GM13977 (cell line): ENCODE results near the gene OGFR.

Source experiments
- DNase-seq: peaks from one replicate; pipeline ENCODE4 v3.0.0; 2012; ENCODE audit warnings: low spot score
- in situ Hi-C: fragments of 300-500 bp; cut with MboI; formaldehyde crosslinking; loops from one replicate; pipeline ENCODE4 v1.12.0; 2022; ENCODE audit warnings: low sequenced_read_pairs, low pct_unique_long_range_greater_than_20kb, mixed read lengths, inconsistent platforms; ENCODE audit not compliant: unreplicated experiment
- TF ChIP-seq, protein P1 (sequence below): IDR thresholded peaks from 2 replicates; pipeline ENCODE4 v1.5.1; 2012; ENCODE audit warnings: mild to moderate bottlenecking, control low read depth; ENCODE audit not compliant: insufficient read depth; ENCODE audit errors: extremely low read depth, missing control alignments

Gene OGFR

DNA sequence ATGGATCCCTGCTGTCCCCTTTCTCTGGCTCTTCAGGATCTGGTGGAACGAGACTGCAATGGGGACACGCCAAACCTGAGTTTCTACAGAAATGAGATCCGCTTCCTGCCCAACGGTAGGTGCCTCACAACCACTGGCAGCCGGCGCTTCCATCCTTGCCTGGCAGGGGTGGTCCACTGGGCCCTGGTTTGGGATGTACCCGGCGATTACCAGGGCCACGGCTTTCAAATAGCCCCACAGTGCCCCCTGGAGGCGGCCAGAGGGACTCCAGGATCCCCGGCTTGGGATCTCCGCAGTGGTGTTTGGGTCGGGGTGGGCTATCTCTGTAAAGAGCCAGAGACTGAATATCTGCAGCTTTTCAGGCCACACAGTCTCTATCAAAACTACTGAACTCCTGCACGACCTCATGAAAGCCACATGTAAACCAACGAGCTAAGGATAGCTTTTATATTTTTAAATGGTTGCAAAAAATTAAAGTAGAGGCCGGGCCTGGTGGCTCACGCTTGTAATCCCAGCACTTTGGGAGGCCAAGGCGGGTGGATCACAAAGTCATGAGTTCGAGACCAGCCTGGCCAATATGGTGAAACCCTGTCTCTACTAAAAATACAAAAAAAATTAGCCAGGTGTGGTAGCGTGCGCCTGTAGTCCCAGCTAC lies 3.7 kb downstream of the OGFR start:
- in situ Hi-C loops: no loop called here
- DNase-seq: peak; percentile 86
- TF ChIP-seq, protein P1, sequence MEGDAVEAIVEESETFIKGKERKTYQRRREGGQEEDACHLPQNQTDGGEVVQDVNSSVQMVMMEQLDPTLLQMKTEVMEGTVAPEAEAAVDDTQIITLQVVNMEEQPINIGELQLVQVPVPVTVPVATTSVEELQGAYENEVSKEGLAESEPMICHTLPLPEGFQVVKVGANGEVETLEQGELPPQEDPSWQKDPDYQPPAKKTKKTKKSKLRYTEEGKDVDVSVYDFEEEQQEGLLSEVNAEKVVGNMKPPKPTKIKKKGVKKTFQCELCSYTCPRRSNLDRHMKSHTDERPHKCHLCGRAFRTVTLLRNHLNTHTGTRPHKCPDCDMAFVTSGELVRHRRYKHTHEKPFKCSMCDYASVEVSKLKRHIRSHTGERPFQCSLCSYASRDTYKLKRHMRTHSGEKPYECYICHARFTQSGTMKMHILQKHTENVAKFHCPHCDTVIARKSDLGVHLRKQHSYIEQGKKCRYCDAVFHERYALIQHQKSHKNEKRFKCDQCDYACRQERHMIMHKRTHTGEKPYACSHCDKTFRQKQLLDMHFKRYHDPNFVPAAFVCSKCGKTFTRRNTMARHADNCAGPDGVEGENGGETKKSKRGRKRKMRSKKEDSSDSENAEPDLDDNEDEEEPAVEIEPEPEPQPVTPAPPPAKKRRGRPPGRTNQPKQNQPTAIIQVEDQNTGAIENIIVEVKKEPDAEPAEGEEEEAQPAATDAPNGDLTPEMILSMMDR: peak; percentile 87

GRCh38 chr20:62809530-62810428 lies 5.1 kb downstream of the OGFR start:
- TF ChIP-seq, protein P1: no peak
- in situ Hi-C loops: no loop called here
- DNase-seq: no peak

GRCh38 chr20:62811320-62811719 lies 6.7 kb downstream of the OGFR start:
- in situ Hi-C loops: no loop called here

GRCh38 chr20:62811720-62812119 lies 7.1 kb downstream of the OGFR start:
- DNase-seq: no peak
- in situ Hi-C loops: no loop called here
- TF ChIP-seq, protein P1: no peak

More at GRCh38 chr20:62811320-62811719, 6.7 kb downstream of the OGFR start:
- no peak for DNase-seq
- TF ChIP-seq, protein P1: no peak

DNA sequence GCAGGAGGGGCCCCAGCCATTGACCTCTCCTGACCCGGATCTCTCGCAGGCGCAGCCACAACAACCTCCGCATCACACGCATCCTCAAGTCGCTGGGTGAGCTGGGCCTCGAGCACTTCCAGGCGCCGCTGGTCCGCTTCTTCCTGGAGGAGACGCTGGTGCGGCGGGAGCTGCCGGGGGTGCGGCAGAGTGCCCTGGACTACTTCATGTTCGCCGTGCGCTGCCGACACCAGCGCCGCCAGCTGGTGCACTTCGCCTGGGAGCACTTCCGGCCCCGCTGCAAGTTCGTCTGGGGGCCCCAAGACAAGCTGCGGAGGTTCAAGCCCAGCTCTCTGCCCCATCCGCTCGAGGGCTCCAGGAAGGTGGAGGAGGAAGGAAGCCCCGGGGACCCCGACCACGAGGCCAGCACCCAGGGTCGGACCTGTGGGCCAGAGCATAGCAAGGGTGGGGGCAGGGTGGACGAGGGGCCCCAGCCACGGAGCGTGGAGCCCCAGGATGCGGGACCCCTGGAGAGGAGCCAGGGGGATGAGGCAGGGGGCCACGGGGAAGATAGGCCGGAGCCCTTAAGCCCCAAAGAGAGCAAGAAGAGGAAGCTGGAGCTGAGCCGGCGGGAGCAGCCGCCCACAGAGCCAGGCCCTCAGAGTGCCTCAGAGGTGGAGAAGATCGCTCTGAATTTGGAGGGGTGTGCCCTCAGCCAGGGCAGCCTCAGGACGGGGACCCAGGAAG lies 7.7 kb downstream of the OGFR start:
- in situ Hi-C loops: no loop called here
- TF ChIP-seq, protein P1: no peak
- DNase-seq: no peak

- in situ Hi-C loops: no loop called here
- no peak for DNase-seq
- TF ChIP-seq, protein P1: no peak
Observed at GRCh38 chr20:62812907-62813200, 8.2 kb downstream of the OGFR start.
